Mesendoderm (in vitro differentiated cells): ENCODE measurements around the gene EHMT2.

Experiments
- DNase-seq: peaks from one replicate; pipeline ENCODE4 v3.0.0; 2013
- H2AK5ac ChIP-seq: 2 replicates; pipeline ENCODE4 v1.6.1; 2013; ENCODE audit warnings: low read length, inconsistent platforms
- H2BK120ac ChIP-seq: 2 replicates; pipeline ENCODE4 v1.6.1; 2013; ENCODE audit warnings: low read depth, mild to moderate bottlenecking, low read length, moderate library complexity, mixed read lengths
- H2BK15ac ChIP-seq: replicated peaks from 2 replicates; pipeline ENCODE4 v1.6.1; 2013; ENCODE audit warnings: low read depth, mild to moderate bottlenecking, moderate library complexity
- H2BK5ac ChIP-seq: 2 replicates; pipeline ENCODE4 v1.6.1; 2013; ENCODE audit warnings: low read length, inconsistent platforms
- H3K18ac ChIP-seq: 2 replicates; pipeline ENCODE4 v1.6.1; 2013; ENCODE audit warnings: mild to moderate bottlenecking, low read length, mixed read lengths
- H3K23ac ChIP-seq: one replicate; pipeline ENCODE4 v1.6.1; 2013; ENCODE audit warnings: low read length
- H3K27ac ChIP-seq: 2 replicates; pipeline ENCODE4 v1.5.1; 2013; ENCODE audit warnings: low read depth, mild to moderate bottlenecking, inconsistent platforms, low read length, moderate library complexity
- H3K27me3 ChIP-seq: 2 replicates; pipeline ENCODE4 v1.6.1; 2013; ENCODE audit warnings: low read length, control low read depth, mild to moderate bottlenecking, inconsistent platforms; ENCODE audit not compliant: insufficient read depth, poor library complexity
- H3K36me3 ChIP-seq: 2 replicates; pipeline ENCODE4 v1.6.1; 2013; ENCODE audit warnings: low read length, inconsistent platforms; ENCODE audit not compliant: control insufficient read depth, insufficient read depth
- H3K4ac ChIP-seq: one replicate; pipeline ENCODE4 v1.6.1; 2013; ENCODE audit warnings: low read depth, mild to moderate bottlenecking, low read length, moderate library complexity
- H3K4me1 ChIP-seq: 2 replicates; pipeline ENCODE4 v1.6.1; 2013; ENCODE audit warnings: low read depth, low read length, inconsistent platforms; ENCODE audit not compliant: control insufficient read depth
- H3K4me2 ChIP-seq: 2 replicates; pipeline ENCODE4 v1.6.1; 2013; ENCODE audit warnings: low read length
- H3K4me3 ChIP-seq: 2 replicates; pipeline ENCODE4 v1.5.1; 2013; ENCODE audit warnings: mild to moderate bottlenecking, low read length
- H3K56ac ChIP-seq: one replicate; pipeline ENCODE4 v1.6.1; 2013; ENCODE audit warnings: low read length
- H3K79me1 ChIP-seq: 2 replicates; pipeline ENCODE4 v1.6.1; 2013; ENCODE audit warnings: low read length, inconsistent platforms
- H3K79me2 ChIP-seq: 2 replicates; pipeline ENCODE4 v1.6.1; 2013; ENCODE audit warnings: mild to moderate bottlenecking, low read length; ENCODE audit not compliant: control insufficient read depth, insufficient read depth
- H3K9ac ChIP-seq: 2 replicates; pipeline ENCODE4 v1.6.1; 2013; ENCODE audit warnings: low read length, inconsistent platforms
- H4K5ac ChIP-seq: one replicate; pipeline ENCODE4 v1.6.1; 2013; ENCODE audit warnings: low read length
- H4K8ac ChIP-seq: one replicate; pipeline ENCODE4 v1.6.1; 2013; ENCODE audit warnings: low read depth, mild to moderate bottlenecking, control low read depth, low read length, moderate library complexity
- WGBS: extraction: QIAGEN DNeasy Blood & Tissue Kit; methylation state at CpG from one replicate; pipeline ENCODE4 v1.1.7; 2013; ENCODE audit warnings: low lambda C conversion rate, missing lambda C conversion rate; ENCODE audit not compliant: insufficient coverage; ENCODE audit errors: extremely low coverage; 5-methylcytosine and 5-hydroxymethylcytosine counted together

Gene EHMT2

GRCh38 chr6:31896856-31897611, 464 bp downstream of the EHMT2 start:
- H4K8ac ChIP-seq: peak overlapping the region; percentile 68
- peaks cover 4% of the 10 kb centered on the region for H3K79me2 ChIP-seq
- H3K4me2 ChIP-seq: peak overlapping the region; percentile 74
- H3K4me1 ChIP-seq: no peaks in the 10 kb centered on the region
- H2BK15ac ChIP-seq: no peak overlapping the region
- H3K56ac ChIP-seq: peak overlapping the region; percentile 92
- peaks cover 4% of the 10 kb centered on the region for H3K36me3 ChIP-seq
- peak overlapping the region; percentile 82 for H3K9ac ChIP-seq
- peak overlapping the region; percentile 76 for H2BK120ac ChIP-seq
- peak overlapping the region; percentile 99 for H3K18ac ChIP-seq
- H2AK5ac ChIP-seq: no peak overlapping the region
- peaks cover 4% of the 10 kb centered on the region for H3K79me1 ChIP-seq
- peak overlapping the region; percentile 72 for H3K27ac ChIP-seq
- no peak overlapping the region for H4K5ac ChIP-seq
- H3K4ac ChIP-seq: peak overlapping the region; percentile 88
- no CpG with 5 or more reads among the region's 62 CpGs for WGBS
- peak overlapping the region; percentile 53 for H3K4me3 ChIP-seq
- H2BK5ac ChIP-seq: no peak overlapping the region
- DNase-seq: no peak
- H3K23ac ChIP-seq: no peak overlapping the region
- no peaks in the 10 kb centered on the region for H3K27me3 ChIP-seq

- peak overlapping the region; percentile 50 for H3K4me3 ChIP-seq
- no peak overlapping the region for H4K5ac ChIP-seq
- H3K4ac ChIP-seq: no peak overlapping the region
- peaks cover 4% of the 10 kb centered on the region for H3K79me2 ChIP-seq
- peak overlapping the region; percentile 74 for H3K4me2 ChIP-seq
- no peak overlapping the region for H2BK5ac ChIP-seq
- DNase-seq: no peak
- no peak overlapping the region for H3K27ac ChIP-seq
- H3K36me3 ChIP-seq: peaks cover 4% of the 10 kb centered on the region
- no peak overlapping the region for H2BK120ac ChIP-seq
- no peak overlapping the region for H2BK15ac ChIP-seq
- H3K9ac ChIP-seq: peak overlapping the region; percentile 82
- WGBS: no CpG with 5 or more reads among the region's 4 CpGs
- H3K79me1 ChIP-seq: peaks cover 4% of the 10 kb centered on the region
- H4K8ac ChIP-seq: no peak overlapping the region
- no peak overlapping the region for H3K18ac ChIP-seq
- no peaks in the 10 kb centered on the region for H3K27me3 ChIP-seq
- no peak overlapping the region for H2AK5ac ChIP-seq
- no peaks in the 10 kb centered on the region for H3K4me1 ChIP-seq
- H3K56ac ChIP-seq: peak overlapping the region; percentile 86
- H3K23ac ChIP-seq: no peak overlapping the region
Measured at GRCh38 chr6:31896493-31896855, 1.0 kb downstream of the EHMT2 start.

- Histone ChIP-seq H3K56ac (no peak overlapping the region), H2BK15ac (no peak overlapping the region), H3K27ac (no peak overlapping the region), H4K8ac (no peak overlapping the region), H3K9ac (no peak overlapping the region), H3K4me1 (no peaks in the 10 kb centered on the region), H3K36me3 (peaks cover 8% of the 10 kb centered on the region), H3K23ac (no peak overlapping the region), H2BK120ac (no peak overlapping the region), H2BK5ac (no peak overlapping the region), H4K5ac (no peak overlapping the region), H3K18ac (no peak overlapping the region), H3K27me3 (no peaks in the 10 kb centered on the region), H3K79me2 (peaks cover 4% of the 10 kb centered on the region), H3K79me1 (peaks cover 4% of the 10 kb centered on the region), H3K4ac (no peak overlapping the region), H2AK5ac (no peak overlapping the region), H3K4me3 (no peak overlapping the region), H3K4me2 (no peak overlapping the region)
- no peak for DNase-seq
- WGBS: no CpG with 5 or more reads among the region's 6 CpGs
Measured at GRCh38 chr6:31892821-31893220, 4.7 kb downstream of the EHMT2 start.

- H3K4me1 ChIP-seq: no peaks in the 10 kb centered on the region
- no peaks in the 10 kb centered on the region for H3K79me2 ChIP-seq
- H2BK5ac ChIP-seq: no peak overlapping the region
- H3K36me3 ChIP-seq: peaks cover 19% of the 10 kb centered on the region
- H3K4me2 ChIP-seq: no peak overlapping the region
- no peak overlapping the region for H3K27ac ChIP-seq
- H2AK5ac ChIP-seq: no peak overlapping the region
- H2BK120ac ChIP-seq: no peak overlapping the region
- H3K18ac ChIP-seq: no peak overlapping the region
- H2BK15ac ChIP-seq: no peak overlapping the region
- H3K79me1 ChIP-seq: no peaks in the 10 kb centered on the region
- H3K56ac ChIP-seq: no peak overlapping the region
- DNase-seq: no peak
- H3K23ac ChIP-seq: no peak overlapping the region
- no peak overlapping the region for H3K4ac ChIP-seq
- no peak overlapping the region for H3K9ac ChIP-seq
- no peak overlapping the region for H3K4me3 ChIP-seq
- no peak overlapping the region for H4K8ac ChIP-seq
- no peaks in the 10 kb centered on the region for H3K27me3 ChIP-seq
- no CpG with 5 or more reads among the region's 3 CpGs for WGBS
- no peak overlapping the region for H4K5ac ChIP-seq
Measured at GRCh38 chr6:31889331-31889972, 8.0 kb downstream of the EHMT2 start.

- no peak overlapping the region for H3K18ac ChIP-seq
- no peak overlapping the region for H3K23ac ChIP-seq
- H4K5ac ChIP-seq: no peak overlapping the region
- no peak overlapping the region for H3K4me3 ChIP-seq
- no peak overlapping the region for H3K27ac ChIP-seq
- no CpG with 5 or more reads among the region's 43 CpGs for WGBS
- no peak overlapping the region for H2BK5ac ChIP-seq
- H3K27me3 ChIP-seq: no peaks in the 10 kb centered on the region
- H3K9ac ChIP-seq: no peak overlapping the region
- H3K79me2 ChIP-seq: no peaks in the 10 kb centered on the region
- H3K4ac ChIP-seq: no peak overlapping the region
- no peak for DNase-seq
- no peaks in the 10 kb centered on the region for H3K79me1 ChIP-seq
- peaks cover 20% of the 10 kb centered on the region for H3K36me3 ChIP-seq
- H2AK5ac ChIP-seq: no peak overlapping the region
- H3K4me2 ChIP-seq: no peak overlapping the region
- no peak overlapping the region for H2BK15ac ChIP-seq
- no peak overlapping the region for H2BK120ac ChIP-seq
- H3K56ac ChIP-seq: no peak overlapping the region
- H4K8ac ChIP-seq: no peak overlapping the region
- no peaks in the 10 kb centered on the region for H3K4me1 ChIP-seq
Measured at GRCh38 chr6:31888276-31889258, 8.9 kb downstream of the EHMT2 start.
